ENCODE data around the gene GHRL.

The GHRL gene

GRCh38 chr3:10334459-10334858 lies 41.7 kb upstream of the GHRL start:
- ChIA-PET CTCF (interaction anchor here (2.0 to 2.1 kb wide), 2 partner anchors 10 to 13 kb away, joined by 9 to 18 read pairs; no protein-coding TSS in a partner anchor), POLR2A (no interaction called here)
- TF ChIP-seq CTCF (IDR thresholded peaks at IDR 0.05; ENCODE audit: control extremely low read depth, extremely low read depth, low read depth, missing control alignments): no peak
- DNase-seq (ENCODE audit: extremely low spot score): no peak

- ChIA-PET POLR2A (no interaction called here), CTCF (interaction anchor here (2.0 to 2.1 kb wide), 2 partner anchors 10 to 12 kb away, joined by 9 to 18 read pairs; no protein-coding TSS in a partner anchor)
- no peak for DNase-seq (ENCODE audit: extremely low spot score)
- TF ChIP-seq CTCF (IDR thresholded peaks at IDR 0.05; ENCODE audit: control extremely low read depth, extremely low read depth, low read depth, missing control alignments): no peak
Measured at GRCh38 chr3:10334042-10334441, 41.3 kb upstream of the GHRL start.

- no peak for TF ChIP-seq CTCF (IDR thresholded peaks at IDR 0.05; ENCODE audit: control extremely low read depth, extremely low read depth, low read depth, missing control alignments)
- ChIA-PET POLR2A (no interaction called here), CTCF (no interaction called here)
- no peak for DNase-seq (ENCODE audit: extremely low spot score)
Measured at GRCh38 chr3:10333349-10333650, 40.6 kb upstream of the GHRL start.

GRCh38 chr3:10332481-10333348 lies 40.0 kb upstream of the GHRL start:
- ChIA-PET CTCF (no interaction called here), POLR2A (no interaction called here)
- TF ChIP-seq CTCF (IDR thresholded peaks at IDR 0.05; ENCODE audit: control extremely low read depth, extremely low read depth, low read depth, missing control alignments): no peak

GRCh38 chr3:10331320-10331719 lies 38.6 kb upstream of the GHRL start:
- TF ChIP-seq CTCF (IDR thresholded peaks at IDR 0.05; ENCODE audit: control extremely low read depth, extremely low read depth, low read depth, missing control alignments): no peak
- ChIA-PET POLR2A (interaction anchor here (0.6 kb wide), 1 partner anchor 15 kb away, joined by 4 read pairs; no protein-coding TSS in a partner anchor), CTCF (interaction anchor here (1.4 kb wide), 1 partner anchor 9 kb away, joined by 4 read pairs; no protein-coding TSS in a partner anchor)
- no peak for DNase-seq (ENCODE audit: extremely low spot score)

More at GRCh38 chr3:10332481-10333348, 40.0 kb upstream of the GHRL start:
- DNase-seq (ENCODE audit: extremely low spot score): no peak

- ChIA-PET POLR2A (no interaction called here), CTCF (interaction anchor here (0.8 kb wide), 1 partner anchor 408 kb away, joined by 3 read pairs; no protein-coding TSS in a partner anchor)
- no peak for TF ChIP-seq CTCF (IDR thresholded peaks at IDR 0.05; ENCODE audit: control extremely low read depth, extremely low read depth, low read depth, missing control alignments)
- DNase-seq (ENCODE audit: extremely low spot score): no peak
Measured at GRCh38 chr3:10330319-10330718, 37.6 kb upstream of the GHRL start.

All from GM10248 (cell line).